Tibial artery (tissue), 4 donors: ENCODE data around the gene SLC1A7.
A peak's percentile ranks its signal among the peaks of the same experiment; 100 is the strongest.

Source experiments
- DNase-seq, 2 donors: peaks; one replicate each; pipeline ENCODE4 v3.0.0-alpha.2; 2019
- H3K27ac ChIP-seq, 2 donors: fragments of 200-600 bp; sonication (generic) in 1 of 2; 1 replicate in 1 of 2; 2 replicates in 1 of 2; pipeline ENCODE4 v1.5.1; 2018 to 2019; ENCODE audit warnings: mild to moderate bottlenecking in 1 of 2
- H3K27me3 ChIP-seq, 2 donors: fragments of 200-600 bp; sonication (generic) in 1 of 2; one replicate each; pipeline versions ENCODE4 v1.5.1 to v1.6.0; 2016 to 2019
- H3K36me3 ChIP-seq, 3 donors: fragments of 200-600 bp; sonication (generic) in 2 of 3; one replicate each; pipeline ENCODE4 v1.5.1; 2016 to 2019; ENCODE audit warnings: mild to moderate bottlenecking in 2 of 3
- H3K4me1 ChIP-seq, 4 donors: fragments of 200-600 bp; sonication (generic) in 2 of 4; 1 replicate in 3 of 4; 2 replicates in 1 of 4; pipeline ENCODE4 v1.5.1; 2016 to 2019
- H3K4me3 ChIP-seq, 2 donors: fragments of 200-600 bp; sonication (generic) in 1 of 2; 1 replicate in 1 of 2; 2 replicates in 1 of 2; pipeline ENCODE4 v1.5.1; 2018 to 2019; ENCODE audit warnings: mild to moderate bottlenecking in 2 of 2
- H3K9me3 ChIP-seq, 3 donors: fragments of 200-600 bp; sonication (generic) in 1 of 3; one replicate each; pipeline ENCODE4 v1.5.1; 2016 to 2019
- intact Hi-C: fragments of 100-400 bp; cut with DNase I; formaldehyde crosslinking; loops from one replicate; pipeline ENCODE4 v1.15.0; 2023; ENCODE audit warnings: low total_unique reads
- TF ChIP-seq, protein P1 (sequence below), 2 experiments: fragments of 200-600 bp in 1 of 2; fragments of 450-650 bp in 1 of 2; IDR thresholded peaks; one replicate each; pipeline ENCODE4 v1.5.1; 2017 to 2019; ENCODE audit warnings: antibody characterized with exemption in 2 of 2, mild to moderate bottlenecking in 1 of 2, moderate library complexity in 1 of 2

The SLC1A7 gene

DNA sequence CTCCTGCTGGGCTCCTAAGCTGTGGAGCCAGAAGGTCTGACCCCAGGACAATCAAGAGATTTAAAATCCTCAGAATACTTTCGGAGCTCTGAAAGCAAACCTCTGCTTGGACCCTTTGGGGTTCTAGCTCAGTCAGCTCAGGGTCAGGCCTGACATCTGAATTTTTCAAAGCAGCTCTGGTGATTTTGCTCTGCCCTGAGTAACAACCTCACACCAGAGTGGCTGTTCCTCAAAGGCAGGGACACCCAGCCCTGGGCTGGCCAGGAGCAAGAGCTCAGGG, 11.9 kb downstream of the SLC1A7 start:
- TF ChIP-seq, protein P1, sequence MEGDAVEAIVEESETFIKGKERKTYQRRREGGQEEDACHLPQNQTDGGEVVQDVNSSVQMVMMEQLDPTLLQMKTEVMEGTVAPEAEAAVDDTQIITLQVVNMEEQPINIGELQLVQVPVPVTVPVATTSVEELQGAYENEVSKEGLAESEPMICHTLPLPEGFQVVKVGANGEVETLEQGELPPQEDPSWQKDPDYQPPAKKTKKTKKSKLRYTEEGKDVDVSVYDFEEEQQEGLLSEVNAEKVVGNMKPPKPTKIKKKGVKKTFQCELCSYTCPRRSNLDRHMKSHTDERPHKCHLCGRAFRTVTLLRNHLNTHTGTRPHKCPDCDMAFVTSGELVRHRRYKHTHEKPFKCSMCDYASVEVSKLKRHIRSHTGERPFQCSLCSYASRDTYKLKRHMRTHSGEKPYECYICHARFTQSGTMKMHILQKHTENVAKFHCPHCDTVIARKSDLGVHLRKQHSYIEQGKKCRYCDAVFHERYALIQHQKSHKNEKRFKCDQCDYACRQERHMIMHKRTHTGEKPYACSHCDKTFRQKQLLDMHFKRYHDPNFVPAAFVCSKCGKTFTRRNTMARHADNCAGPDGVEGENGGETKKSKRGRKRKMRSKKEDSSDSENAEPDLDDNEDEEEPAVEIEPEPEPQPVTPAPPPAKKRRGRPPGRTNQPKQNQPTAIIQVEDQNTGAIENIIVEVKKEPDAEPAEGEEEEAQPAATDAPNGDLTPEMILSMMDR (IDR thresholded peaks at IDR 0.05) = no peak
- Histone ChIP-seq H3K4me3 (no peak overlapping the region), H3K27ac (no peak overlapping the region), H3K27me3 (no peaks in the 10 kb centered on the region), H3K36me3 (no peaks in the 10 kb centered on the region), H3K4me1 (peaks cover 0 to 16% (median 2%) of the 10 kb centered on the region in 4 donors), H3K9me3 (no peaks in the 10 kb centered on the region)
- DNase-seq = peak in 1 of 2 donors; percentile 16
- intact Hi-C loops = no loop called here

DNA sequence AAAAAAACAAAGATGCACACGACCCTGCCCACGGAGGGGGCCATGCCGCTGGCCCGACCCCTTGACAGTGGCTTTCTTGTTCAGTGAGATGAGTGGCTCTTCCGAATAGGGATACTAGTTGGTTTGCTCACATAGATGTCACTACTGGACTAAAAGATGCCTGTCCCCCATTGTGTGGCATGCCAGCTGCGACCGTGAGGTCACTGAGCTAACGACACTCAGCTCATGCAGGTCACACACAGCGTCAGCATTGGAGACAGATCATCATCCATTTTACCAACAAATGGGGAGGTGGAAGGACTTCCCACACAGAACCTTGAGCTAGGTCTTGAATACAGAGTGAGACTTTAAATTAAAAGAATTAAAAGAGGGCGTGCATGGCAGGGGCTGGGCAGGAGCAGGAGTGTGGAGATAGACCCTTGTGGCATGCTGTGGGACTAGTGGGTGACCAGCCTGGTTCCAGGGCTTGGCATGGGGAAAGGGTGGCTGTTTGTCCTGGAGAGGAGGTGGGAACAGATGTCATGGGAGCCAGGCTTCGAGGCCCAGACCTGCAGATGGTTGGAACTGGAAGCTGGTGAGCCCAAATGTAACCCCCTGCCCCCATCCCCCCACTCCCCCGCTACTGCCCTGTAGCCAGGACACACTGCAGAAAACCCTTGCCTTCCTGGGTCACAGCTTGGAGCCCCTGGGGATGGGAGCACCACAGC, 12.4 kb downstream of the SLC1A7 start:
- Histone ChIP-seq H3K27me3 (no peaks in the 10 kb centered on the region), H3K9me3 (no peaks in the 10 kb centered on the region), H3K4me3 (no peak overlapping the region), H3K36me3 (no peaks in the 10 kb centered on the region), H3K27ac (no peak overlapping the region), H3K4me1 (peaks cover 0 to 16% (median 3%) of the 10 kb centered on the region in 4 donors)
- peak; percentile 7 to 43 for DNase-seq
- intact Hi-C loops = no loop called here
- TF ChIP-seq, protein P1 (IDR thresholded peaks at IDR 0.05) = no peak

DNA sequence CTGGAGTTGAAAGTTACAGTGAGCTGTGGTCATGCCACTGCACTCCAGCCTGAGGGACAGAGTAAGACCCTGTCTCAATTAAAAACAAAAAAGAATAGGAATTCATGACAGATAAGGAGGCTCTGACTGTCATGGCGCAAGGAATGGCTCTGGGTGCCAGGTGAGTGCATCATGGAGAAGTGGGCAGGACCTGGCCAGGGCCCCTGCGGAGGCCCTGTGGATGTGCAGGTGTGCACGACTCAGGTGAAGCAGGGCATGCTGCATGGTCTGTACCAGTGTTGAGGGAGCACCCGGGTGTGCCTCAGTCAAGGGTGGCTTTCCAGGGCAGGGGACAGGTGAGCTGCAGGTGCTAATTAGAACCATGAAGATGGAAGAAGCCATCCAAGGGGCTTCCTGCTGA, 14.0 kb downstream of the SLC1A7 start:
- DNase-seq = peak; percentile 4 to 41
- intact Hi-C loops = no loop called here
- H3K36me3 ChIP-seq = no peaks in the 10 kb centered on the region
- peaks cover 0 to 30% (median 11%) of the 10 kb centered on the region in 4 donors for H3K4me1 ChIP-seq
- H3K27me3 ChIP-seq = no peaks in the 10 kb centered on the region
- H3K27ac ChIP-seq = no peak overlapping the region
- H3K9me3 ChIP-seq = no peaks in the 10 kb centered on the region
- TF ChIP-seq, protein P1 (IDR thresholded peaks at IDR 0.05) = no peak
- no peak overlapping the region for H3K4me3 ChIP-seq

DNA sequence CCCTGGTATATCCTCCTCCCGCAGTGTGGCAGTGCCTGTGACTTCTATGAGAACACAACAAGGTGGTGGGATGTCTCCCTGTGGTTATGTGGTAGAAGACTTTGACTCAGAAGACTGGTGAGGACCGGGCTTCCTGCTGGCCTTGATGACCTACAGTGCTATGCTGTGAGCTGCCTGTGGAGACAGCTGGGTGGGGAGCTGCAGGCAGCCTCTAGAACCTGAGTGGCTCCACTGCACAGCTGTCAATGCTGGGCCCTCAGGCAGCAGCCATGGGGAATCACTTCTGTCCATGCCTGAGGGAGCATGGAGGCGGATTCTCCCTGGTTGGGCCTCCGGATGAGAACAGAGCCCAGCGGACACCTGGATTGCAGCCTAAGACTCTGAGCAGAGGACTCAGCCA, 14.9 kb downstream of the SLC1A7 start:
- H3K4me3 ChIP-seq = no peak overlapping the region
- H3K4me1 ChIP-seq = peaks cover 0 to 38% (median 19%) of the 10 kb centered on the region in 4 donors
- no peak overlapping the region for H3K27ac ChIP-seq
- H3K9me3 ChIP-seq = no peaks in the 10 kb centered on the region
- intact Hi-C loops = no loop called here
- H3K36me3 ChIP-seq = no peaks in the 10 kb centered on the region
- TF ChIP-seq, protein P1 (IDR thresholded peaks at IDR 0.05) = no peak
- DNase-seq = peak in 1 of 2 donors; percentile 42
- no peaks in the 10 kb centered on the region for H3K27me3 ChIP-seq

DNA sequence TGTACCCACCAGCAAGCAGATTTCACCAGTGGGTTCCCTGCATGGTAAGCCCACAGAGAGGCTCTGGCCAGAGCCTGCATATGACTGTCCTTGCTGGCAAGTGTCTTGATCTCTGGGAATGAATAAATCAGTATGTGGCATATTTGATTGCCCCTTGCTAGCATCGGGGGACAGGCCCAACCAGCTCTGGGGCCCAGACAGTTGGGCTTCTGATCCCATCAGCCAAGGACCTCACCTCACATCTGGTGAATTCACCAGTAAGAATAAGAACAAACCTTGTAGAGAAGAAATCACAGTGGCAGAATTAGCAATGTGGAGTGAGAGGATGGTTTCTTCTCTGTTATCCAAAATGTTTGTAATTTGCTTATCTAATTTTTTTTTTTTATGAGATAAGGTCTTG, 15.9 kb downstream of the SLC1A7 start:
- Histone ChIP-seq H3K27me3 (no peaks in the 10 kb centered on the region), H3K36me3 (no peaks in the 10 kb centered on the region), H3K4me1 (peaks cover 0 to 49% (median 30%) of the 10 kb centered on the region in 4 donors), H3K9me3 (no peaks in the 10 kb centered on the region), H3K27ac (no peak overlapping the region), H3K4me3 (no peak overlapping the region)
- DNase-seq = peak in 1 of 2 donors; percentile 3
- TF ChIP-seq, protein P1 (IDR thresholded peaks at IDR 0.05) = no peak
- intact Hi-C loops = no loop called here
